NCI-H2196 (cell line): Measurements from ENCODE around the gene GART.
"Not testable (repeated sequence)": the region's sequence is repeated elsewhere in the genome, so short reads cannot be mapped to it uniquely, and the experiment has no call there.

Source experiments
- DNase-seq: peaks from one replicate; lab custom pipeline; 2025; ENCODE audit not compliant: unreplicated experiment; lab: John Stamatoyannopoulos, UW

Gene GART

GRCh38 chr21:33518899-33519298 is 23.0 kb downstream of the GART start:
- no peak for DNase-seq

GRCh38 chr21:33514229-33514628 is 27.7 kb downstream of the GART start:
- DNase-seq: no peak

GRCh38 chr21:33512481-33512880 is 29.4 kb downstream of the GART start:
- DNase-seq: no peak

- DNase-seq: no peak
These were observed 30.3 kb downstream of the GART start for GRCh38 chr21:33511639-33512038.

- DNase-seq: no peak
These were observed 31.1 kb downstream of the GART start for GRCh38 chr21:33510826-33511225.

GRCh38 chr21:33507003-33507402 is 34.9 kb downstream of the GART start:
- not testable (repeated sequence) for DNase-seq

- DNase-seq: no peak
These were observed 36.1 kb downstream of the GART start for GRCh38 chr21:33505833-33506232.

GRCh38 chr21:33496345-33496744 is 45.6 kb downstream of the GART start:
- DNase-seq: no peak

- DNase-seq: no peak
These were observed 46.2 kb downstream of the GART start for GRCh38 chr21:33495743-33496142.

- DNase-seq: no peak
These were observed 48.2 kb downstream of the GART start for GRCh38 chr21:33493756-33494155.

- no peak for DNase-seq
These were observed 49.3 kb downstream of the GART start for GRCh38 chr21:33492571-33492970.

- peak; percentile 93 for DNase-seq
These were observed 50.4 kb downstream of the GART start, which contains the start of gene DNAJC28 for GRCh38 chr21:33491373-33492102. Gene DNAJC28 (minus strand): TSS chr21:33491716. CDS start chr21:33489393, 2,323 bp downstream.

- peak; percentile 29 for DNase-seq
These were observed 50.9 kb downstream of the GART start for GRCh38 chr21:33490991-33491372.

- DNase-seq: no peak
These were observed 53.0 kb downstream of the GART start for GRCh38 chr21:33488936-33489335.

- DNase-seq: no peak
These were observed 53.9 kb downstream of the GART start for GRCh38 chr21:33487996-33488395.

- DNase-seq: no peak
These were observed 60.5 kb downstream of the GART start for GRCh38 chr21:33481314-33481943.

- DNase-seq: no peak
These were observed 61.3 kb downstream of the GART start for GRCh38 chr21:33480481-33481103.

GRCh38 chr21:33479679-33480480 is 62.0 kb downstream of the GART start, which contains the start of gene TMEM50B:
Gene TMEM50B (minus strand): TSS chr21:33479974. CDS start chr21:33468885, 11,089 bp downstream.
- peak; percentile 94 for DNase-seq

GRCh38 chr21:33478935-33479678 is 62.8 kb downstream of the GART start:
- no peak for DNase-seq

GRCh38 chr21:33478182-33478581 is 63.7 kb downstream of the GART start:
- no peak for DNase-seq

- no peak for DNase-seq
These were observed 64.9 kb downstream of the GART start for GRCh38 chr21:33477066-33477465.
